OCI-LY1 (cell line): ENCODE measurements around the gene CCDC81.

ENCODE experiments used
- H2AFZ ChIP-seq: fragments of 200-600 bp; sonication (generic), shearing (Covaris generic); 2 replicates; pipeline ENCODE4 v1.6.0; 2014; ENCODE audit warnings: antibody characterized with exemption, mild to moderate bottlenecking, low read length
- H3F3A ChIP-seq: fragments of 200-600 bp; sonication (generic), shearing (Covaris generic); 2 replicates; pipeline ENCODE4 v1.6.0; 2014; ENCODE audit warnings: mild to moderate bottlenecking, antibody characterized with exemption, low read length, moderate library complexity; ENCODE audit not compliant: insufficient read depth
- H3K27ac ChIP-seq: fragments of 200-600 bp; sonication (generic); 2 replicates; pipeline ENCODE4 v1.5.1; 2014; ENCODE audit warnings: low read length, mixed run types, mild to moderate bottlenecking, low read depth; ENCODE audit not compliant: poor library complexity, severe bottlenecking
- H3K27me3 ChIP-seq: fragments of 200-600 bp; sonication (generic); 2 replicates; pipeline ENCODE4 v1.6.0; 2014; ENCODE audit warnings: antibody characterized with exemption, mild to moderate bottlenecking, low read length, moderate library complexity; ENCODE audit not compliant: insufficient read depth
- H3K36me3 ChIP-seq: fragments of 200-600 bp; sonication (generic); 2 replicates; pipeline ENCODE4 v1.6.1; 2014; ENCODE audit warnings: mild to moderate bottlenecking, antibody characterized with exemption, low read length, moderate library complexity, mixed read lengths; ENCODE audit not compliant: insufficient read depth
- H3K4me1 ChIP-seq: fragments of 200-600 bp; sonication (generic); 2 replicates; pipeline ENCODE4 v1.5.1; 2014; ENCODE audit warnings: mild to moderate bottlenecking, low read length, moderate library complexity; ENCODE audit not compliant: insufficient read depth, severe bottlenecking
- H3K4me2 ChIP-seq: fragments of 200-600 bp; sonication (generic), shearing (Covaris generic); 2 replicates; pipeline ENCODE4 v1.6.1; 2014; ENCODE audit warnings: low read length
- H3K4me3 ChIP-seq: fragments of 200-600 bp; sonication (generic); 2 replicates; pipeline ENCODE4 v1.5.1; 2014; ENCODE audit warnings: low read length, low read depth, mild to moderate bottlenecking, mixed read lengths; ENCODE audit not compliant: poor library complexity, severe bottlenecking
- H3K79me2 ChIP-seq: fragments of 200-600 bp; shearing (Covaris generic); 2 replicates; pipeline ENCODE4 v1.6.1; 2016; ENCODE audit warnings: mixed run types, low read length, mixed read lengths; ENCODE audit not compliant: insufficient read depth
- H3K9ac ChIP-seq: fragments of 200-600 bp; sonication (generic), shearing (Covaris generic); 2 replicates; pipeline ENCODE4 v1.6.1; 2014; ENCODE audit warnings: mild to moderate bottlenecking, low read length, mixed read lengths
- H3K9me2 ChIP-seq: fragments of 200-600 bp; sonication (generic), shearing (Covaris generic); 2 replicates; pipeline ENCODE4 v1.6.1; 2014; ENCODE audit warnings: low read depth, mild to moderate bottlenecking, low read length, mixed read lengths
- H3K9me3 ChIP-seq: fragments of 200-600 bp; shearing (Covaris generic); 2 replicates; pipeline ENCODE4 v1.6.1; 2014; ENCODE audit warnings: low read length, mixed read lengths
- H4K20me1 ChIP-seq: fragments of 200-600 bp; sonication (generic), shearing (Covaris generic); 2 replicates; pipeline ENCODE4 v1.6.0; 2016; ENCODE audit warnings: mild to moderate bottlenecking, low read length; ENCODE audit not compliant: insufficient read depth
- CTCF ChIP-seq: fragments of 200-600 bp; sonication (generic), shearing (Covaris generic); IDR thresholded peaks from 2 replicates; pipeline ENCODE4 v1.5.1; 2017; ENCODE audit warnings: mild to moderate bottlenecking, antibody characterized with exemption, low read length, moderate library complexity, mixed read lengths
- EZH2 ChIP-seq: fragments of 200-600 bp; sonication (generic), shearing (Covaris generic); IDR thresholded peaks from 2 replicates; pipeline ENCODE4 v1.8.0; 2017; ENCODE audit warnings: borderline replicate concordance, mixed run types, mild to moderate bottlenecking, antibody characterized with exemption, low read length, moderate library complexity, mixed read lengths

CCDC81 gene

GRCh38 chr11:86383041-86383955 lies 8.6 kb downstream of the CCDC81 start:
- H2AFZ ChIP-seq = no peak overlapping the region
- no peak overlapping the region for H3K9ac ChIP-seq
- no peaks in the 10 kb centered on the region for H3K4me1 ChIP-seq
- TF ChIP-seq CTCF (no peak), EZH2 (no peak)
- H3K4me3 ChIP-seq = no peak overlapping the region
- H3K36me3 ChIP-seq = no peaks in the 10 kb centered on the region
- H3F3A ChIP-seq = no peaks in the 10 kb centered on the region
- H3K79me2 ChIP-seq = no peaks in the 10 kb centered on the region
- H4K20me1 ChIP-seq = no peaks in the 10 kb centered on the region
- H3K9me3 ChIP-seq = no peaks in the 10 kb centered on the region
- no peaks in the 10 kb centered on the region for H3K27me3 ChIP-seq
- H3K4me2 ChIP-seq = no peak overlapping the region
- no peak overlapping the region for H3K27ac ChIP-seq
- H3K9me2 ChIP-seq = no peaks in the 10 kb centered on the region

- no peak for TF ChIP-seq CTCF
- TF ChIP-seq EZH2 = no peak
- no peak overlapping the region for H3K27ac ChIP-seq
- no peak overlapping the region for H3K4me2 ChIP-seq
- no peaks in the 10 kb centered on the region for H3K79me2 ChIP-seq
- H3K27me3 ChIP-seq = no peaks in the 10 kb centered on the region
- H3K9me3 ChIP-seq = no peaks in the 10 kb centered on the region
- H3K9me2 ChIP-seq = no peaks in the 10 kb centered on the region
- H4K20me1 ChIP-seq = no peaks in the 10 kb centered on the region
- H3K4me1 ChIP-seq = no peaks in the 10 kb centered on the region
- H3F3A ChIP-seq = no peaks in the 10 kb centered on the region
- H2AFZ ChIP-seq = no peak overlapping the region
- no peaks in the 10 kb centered on the region for H3K36me3 ChIP-seq
- no peak overlapping the region for H3K9ac ChIP-seq
- H3K4me3 ChIP-seq = no peak overlapping the region
Observed at GRCh38 chr11:86386283-86386682, 11.6 kb downstream of the CCDC81 start.

GRCh38 chr11:86386746-86387145 lies 12.1 kb downstream of the CCDC81 start:
- Histone ChIP-seq H3K4me2 (no peak overlapping the region), H3K4me3 (no peak overlapping the region), H3K27ac (no peak overlapping the region), H3K36me3 (no peaks in the 10 kb centered on the region), H3K4me1 (no peaks in the 10 kb centered on the region), H4K20me1 (no peaks in the 10 kb centered on the region), H3K9me3 (no peaks in the 10 kb centered on the region), H2AFZ (no peak overlapping the region), H3F3A (no peaks in the 10 kb centered on the region), H3K79me2 (no peaks in the 10 kb centered on the region), H3K9ac (no peak overlapping the region), H3K9me2 (no peaks in the 10 kb centered on the region), H3K27me3 (no peaks in the 10 kb centered on the region)
- TF ChIP-seq CTCF (no peak), EZH2 (no peak)
